Measurements from ENCODE around the gene BTBD17.

DNA sequence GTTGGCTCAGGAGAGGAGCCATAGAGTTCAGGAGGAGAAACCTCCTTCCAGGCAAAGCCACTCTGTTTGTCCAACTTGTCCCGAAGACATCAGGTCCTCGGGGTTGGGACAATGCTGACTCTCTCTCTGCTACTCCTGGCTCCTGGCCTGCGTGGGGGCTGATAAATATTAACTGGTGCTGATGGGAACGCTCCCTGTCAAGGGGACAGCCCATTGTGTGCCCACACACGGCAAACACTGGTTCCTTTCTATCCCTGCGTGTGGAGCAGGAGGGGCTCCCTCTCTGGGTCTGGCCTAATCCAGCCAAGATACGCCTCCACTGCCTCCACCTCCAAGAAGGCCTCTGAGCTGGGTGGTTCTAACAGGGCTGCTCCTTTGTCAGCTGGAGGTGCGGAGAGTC, 31.2 kb downstream of the BTBD17 start:
- TF ChIP-seq, protein P1, sequence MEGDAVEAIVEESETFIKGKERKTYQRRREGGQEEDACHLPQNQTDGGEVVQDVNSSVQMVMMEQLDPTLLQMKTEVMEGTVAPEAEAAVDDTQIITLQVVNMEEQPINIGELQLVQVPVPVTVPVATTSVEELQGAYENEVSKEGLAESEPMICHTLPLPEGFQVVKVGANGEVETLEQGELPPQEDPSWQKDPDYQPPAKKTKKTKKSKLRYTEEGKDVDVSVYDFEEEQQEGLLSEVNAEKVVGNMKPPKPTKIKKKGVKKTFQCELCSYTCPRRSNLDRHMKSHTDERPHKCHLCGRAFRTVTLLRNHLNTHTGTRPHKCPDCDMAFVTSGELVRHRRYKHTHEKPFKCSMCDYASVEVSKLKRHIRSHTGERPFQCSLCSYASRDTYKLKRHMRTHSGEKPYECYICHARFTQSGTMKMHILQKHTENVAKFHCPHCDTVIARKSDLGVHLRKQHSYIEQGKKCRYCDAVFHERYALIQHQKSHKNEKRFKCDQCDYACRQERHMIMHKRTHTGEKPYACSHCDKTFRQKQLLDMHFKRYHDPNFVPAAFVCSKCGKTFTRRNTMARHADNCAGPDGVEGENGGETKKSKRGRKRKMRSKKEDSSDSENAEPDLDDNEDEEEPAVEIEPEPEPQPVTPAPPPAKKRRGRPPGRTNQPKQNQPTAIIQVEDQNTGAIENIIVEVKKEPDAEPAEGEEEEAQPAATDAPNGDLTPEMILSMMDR (IDR thresholded peaks at IDR 0.05), result no peak
- no peak for TF ChIP-seq POLR2A (IDR thresholded peaks at IDR 0.05)

Data from adrenal gland (tissue), 5 donors.